HG03139 (cell line): Measurements from ENCODE around the gene IL27RA.

ENCODE experiments used
- ATAC-seq: cut with Tn5 transposase; IDR thresholded peaks from one replicate; pipeline ENCODE4 v1.9.1; 2021; ENCODE audit not compliant: unreplicated experiment

Gene IL27RA

GRCh38 chr19:14056741-14057356 lies 25.3 kb downstream of the IL27RA start:
- ATAC-seq: no peak

- ATAC-seq: no peak
These were observed 26.9 kb downstream of the IL27RA start for GRCh38 chr19:14058182-14059092.

GRCh38 chr19:14059093-14059480 lies 27.5 kb downstream of the IL27RA start:
- no peak for ATAC-seq

GRCh38 chr19:14059652-14060155 lies 28.1 kb downstream of the IL27RA start:
- ATAC-seq: no peak

- ATAC-seq: no peak
These were observed 29.7 kb downstream of the IL27RA start for GRCh38 chr19:14061081-14061749.

- ATAC-seq: no peak
These were observed 30.4 kb downstream of the IL27RA start, which contains the start of gene PALM3 for GRCh38 chr19:14061751-14062557. TSS of gene PALM3 (minus strand) at chr19:14062076. CDS start at chr19:14061980, 96 bp downstream.

GRCh38 chr19:14062558-14062855 lies 30.9 kb downstream of the IL27RA start:
- ATAC-seq: no peak

- ATAC-seq: no peak
These were observed 31.5 kb downstream of the IL27RA start for GRCh38 chr19:14063105-14063504.

- ATAC-seq: no peak
These were observed 34.6 kb downstream of the IL27RA start for GRCh38 chr19:14066134-14066533.

- no peak for ATAC-seq
These were observed 38.9 kb downstream of the IL27RA start for GRCh38 chr19:14070268-14071050.

- ATAC-seq: no peak
These were observed 41.1 kb downstream of the IL27RA start, which contains the start of gene MISP3 for GRCh38 chr19:14072535-14073260. TSS of gene MISP3 (plus strand) at chr19:14072786. CDS start at chr19:14073310, 524 bp downstream.

GRCh38 chr19:14073261-14073924 lies 41.8 kb downstream of the IL27RA start:
- peak; percentile 39 for ATAC-seq

GRCh38 chr19:14073925-14074838 lies 42.6 kb downstream of the IL27RA start:
- ATAC-seq: no peak

- ATAC-seq: no peak
These were observed 46.8 kb downstream of the IL27RA start for GRCh38 chr19:14078411-14078810.

GRCh38 chr19:14080887-14081796 lies 49.6 kb downstream of the IL27RA start:
- ATAC-seq: peak; percentile 81

- ATAC-seq: peak; percentile 8
These were observed 50.5 kb downstream of the IL27RA start for GRCh38 chr19:14081797-14082674.
